Measurements from ENCODE around the gene ESYT3.
A peak's percentile ranks its signal among the peaks of the same experiment; 100 is the strongest.

Gene ESYT3, protein sequence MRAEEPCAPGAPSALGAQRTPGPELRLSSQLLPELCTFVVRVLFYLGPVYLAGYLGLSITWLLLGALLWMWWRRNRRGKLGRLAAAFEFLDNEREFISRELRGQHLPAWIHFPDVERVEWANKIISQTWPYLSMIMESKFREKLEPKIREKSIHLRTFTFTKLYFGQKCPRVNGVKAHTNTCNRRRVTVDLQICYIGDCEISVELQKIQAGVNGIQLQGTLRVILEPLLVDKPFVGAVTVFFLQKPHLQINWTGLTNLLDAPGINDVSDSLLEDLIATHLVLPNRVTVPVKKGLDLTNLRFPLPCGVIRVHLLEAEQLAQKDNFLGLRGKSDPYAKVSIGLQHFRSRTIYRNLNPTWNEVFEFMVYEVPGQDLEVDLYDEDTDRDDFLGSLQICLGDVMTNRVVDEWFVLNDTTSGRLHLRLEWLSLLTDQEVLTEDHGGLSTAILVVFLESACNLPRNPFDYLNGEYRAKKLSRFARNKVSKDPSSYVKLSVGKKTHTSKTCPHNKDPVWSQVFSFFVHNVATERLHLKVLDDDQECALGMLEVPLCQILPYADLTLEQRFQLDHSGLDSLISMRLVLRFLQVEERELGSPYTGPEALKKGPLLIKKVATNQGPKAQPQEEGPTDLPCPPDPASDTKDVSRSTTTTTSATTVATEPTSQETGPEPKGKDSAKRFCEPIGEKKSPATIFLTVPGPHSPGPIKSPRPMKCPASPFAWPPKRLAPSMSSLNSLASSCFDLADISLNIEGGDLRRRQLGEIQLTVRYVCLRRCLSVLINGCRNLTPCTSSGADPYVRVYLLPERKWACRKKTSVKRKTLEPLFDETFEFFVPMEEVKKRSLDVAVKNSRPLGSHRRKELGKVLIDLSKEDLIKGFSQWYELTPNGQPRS

DNA sequence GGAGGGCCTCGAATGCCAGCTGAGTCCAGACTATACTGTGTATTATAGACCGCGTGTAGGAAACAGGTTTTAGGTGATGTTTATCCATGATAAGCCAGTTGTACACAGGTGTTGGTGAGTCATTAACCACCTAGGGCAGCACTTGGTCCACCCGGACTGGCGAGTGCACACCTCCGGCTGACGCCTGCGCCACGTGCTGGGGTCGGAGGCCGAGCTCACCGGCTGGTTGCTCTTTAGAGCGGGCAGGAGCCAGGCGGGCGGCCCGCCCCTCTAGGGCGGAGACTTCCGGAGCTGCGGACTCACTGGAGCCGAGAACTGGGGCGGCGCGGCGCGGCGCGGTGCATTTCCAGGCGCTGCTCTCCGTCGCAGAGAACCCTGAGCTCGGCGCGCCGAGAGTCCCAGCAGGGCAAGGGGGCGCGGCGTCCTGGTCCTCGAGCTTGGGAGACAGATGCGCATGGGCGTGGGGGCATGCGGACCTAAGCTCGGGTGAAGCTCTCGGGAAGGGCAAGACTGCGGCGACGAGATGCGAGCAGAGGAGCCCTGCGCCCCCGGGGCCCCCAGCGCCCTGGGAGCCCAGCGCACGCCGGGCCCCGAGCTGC lies at the start of gene ESYT3:
ESYT3 (plus strand) TSS at position 341 of the 599 bp plus-strand sequence; CDS start at position 524, 183 bp downstream.
- DNase-seq, result peak; percentile 67

DNA sequence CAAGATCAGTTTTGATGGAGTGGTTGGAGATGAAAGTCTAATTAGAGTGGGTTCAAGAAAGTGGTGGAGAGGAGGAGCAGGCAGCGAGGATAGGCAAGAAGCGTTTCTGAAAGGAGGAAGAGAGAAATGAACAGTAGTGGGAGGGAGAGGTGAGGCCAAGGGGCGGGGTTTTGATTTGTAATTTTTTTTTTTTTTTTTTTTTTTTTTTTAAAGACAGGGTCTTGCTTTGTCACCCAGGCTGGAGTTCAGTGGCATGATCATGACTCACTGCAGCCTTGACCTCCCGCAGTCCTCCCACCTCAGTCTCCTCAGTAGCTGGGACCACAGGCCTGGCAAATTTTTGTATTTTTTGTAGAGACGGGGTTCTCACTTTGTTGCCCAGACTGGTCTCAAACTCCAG lies 49.4 kb upstream of the ESYT3 start:
- no peak for DNase-seq

DNA sequence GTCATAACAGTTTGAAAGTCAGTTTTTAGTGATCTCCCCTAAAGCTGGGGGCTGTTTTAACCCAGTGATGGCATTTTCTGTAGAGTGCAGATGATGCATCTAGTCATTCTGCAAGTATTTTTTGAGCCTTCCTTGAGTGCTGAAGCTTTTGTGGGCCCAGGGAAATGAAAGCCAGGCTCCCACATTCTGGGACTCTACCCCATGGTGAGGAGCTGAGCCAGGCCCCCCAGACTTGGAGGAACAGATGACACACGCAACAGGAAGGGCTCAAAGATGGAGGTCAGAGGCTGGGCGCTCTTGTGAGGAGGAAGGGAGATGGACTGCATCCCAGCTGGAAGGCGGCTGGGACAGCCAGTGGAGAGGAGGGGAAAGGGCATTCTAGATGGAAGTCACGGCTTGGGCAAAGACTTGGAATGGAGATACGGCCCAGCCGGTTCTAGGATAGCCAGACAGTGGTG lies 45.2 kb upstream of the ESYT3 start:
- DNase-seq, result peak; percentile 14

DNA sequence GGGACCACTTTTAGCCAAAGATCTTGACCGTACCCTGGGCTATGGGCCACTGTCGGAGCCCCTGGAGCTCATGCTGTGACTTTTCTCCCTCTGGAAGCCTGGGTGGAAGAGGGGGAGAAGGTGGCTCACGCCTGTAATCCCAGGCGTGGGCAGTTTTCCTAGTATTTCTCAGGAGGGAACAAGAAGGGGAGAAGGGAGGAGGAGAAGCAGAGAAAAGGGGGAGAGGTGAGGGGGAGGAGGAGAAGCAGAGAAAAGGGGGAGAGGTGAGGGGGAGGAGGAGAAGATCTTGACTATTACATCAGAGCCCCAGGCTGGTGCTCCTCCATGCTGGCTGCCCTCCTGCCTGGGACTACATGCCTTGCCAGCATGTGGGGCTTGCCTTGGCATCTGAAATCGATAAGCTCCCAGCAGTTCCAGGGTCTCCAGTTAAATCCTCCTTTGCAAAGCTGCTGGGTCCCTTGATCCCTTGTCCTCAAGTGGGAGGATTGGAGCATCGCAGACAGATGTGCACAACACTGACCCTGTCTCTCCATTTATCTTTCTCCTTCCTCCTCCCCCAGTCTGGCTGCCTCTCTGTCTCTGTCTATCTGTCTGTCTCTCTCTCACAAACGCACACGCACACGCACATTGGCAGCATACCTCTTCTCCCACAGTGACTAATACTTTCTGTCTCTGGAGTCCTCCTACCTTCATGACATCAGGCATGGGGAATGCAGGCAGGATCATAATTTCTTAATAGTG lies 44.4 kb upstream of the ESYT3 start:
- peak; percentile 95 for DNase-seq

DNA sequence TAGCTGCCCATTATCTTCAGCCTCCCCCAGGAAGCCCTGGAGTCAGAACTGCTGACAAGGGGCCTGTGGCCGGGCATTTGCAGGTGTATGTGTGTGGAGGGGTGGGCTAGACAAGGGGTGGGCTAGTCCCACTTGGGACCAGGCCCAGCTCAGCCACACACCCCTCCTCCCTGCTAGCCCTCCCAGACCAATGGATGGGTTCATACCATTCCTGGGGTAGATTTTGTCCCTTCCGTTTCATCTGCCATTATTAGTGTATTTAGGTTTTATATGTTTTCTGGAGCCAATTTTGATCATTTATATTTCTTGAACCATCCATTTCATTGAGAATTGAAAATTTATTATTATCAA lies 43.9 kb upstream of the ESYT3 start:
- DNase-seq, result no peak

DNA sequence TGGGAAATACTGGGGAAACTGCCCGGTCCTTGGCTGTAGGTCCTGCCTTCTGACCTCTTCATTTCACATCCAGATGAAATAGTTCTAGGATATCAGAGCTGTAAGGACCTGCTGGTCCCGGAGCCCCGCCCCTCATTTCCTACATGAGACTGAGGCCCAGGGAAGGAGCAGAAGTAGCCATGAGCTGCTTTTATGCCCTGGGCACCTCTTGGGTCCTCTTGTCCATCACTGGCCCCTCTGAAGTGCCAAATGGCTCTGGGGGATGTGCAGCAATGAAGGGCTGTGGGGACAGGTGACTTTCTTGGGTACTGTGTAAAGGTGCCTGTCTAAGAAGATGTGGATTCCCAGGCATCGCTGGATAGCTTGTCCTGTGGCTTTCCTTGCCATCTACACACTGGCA lies 40.3 kb upstream of the ESYT3 start:
- no peak for DNase-seq

DNA sequence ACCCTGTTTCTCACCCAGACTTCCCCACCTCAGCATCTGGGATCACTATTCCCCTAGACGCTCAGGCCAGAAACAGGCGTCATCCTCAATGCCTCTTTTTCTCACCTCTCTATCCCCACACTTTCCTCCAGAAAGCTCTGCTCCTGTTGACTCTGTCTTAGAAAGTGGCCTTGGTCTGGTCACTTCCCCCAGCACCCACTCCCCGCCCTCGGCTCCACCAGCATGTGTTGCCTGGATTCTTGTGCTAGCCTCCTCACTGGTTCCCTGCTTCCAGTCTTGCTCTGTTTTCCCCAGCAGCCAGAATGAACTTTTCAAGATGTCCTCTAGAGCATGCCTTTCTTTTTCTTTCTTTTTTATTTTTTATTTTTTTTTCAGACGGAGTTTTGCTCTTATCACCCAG lies 39.7 kb upstream of the ESYT3 start:
- no peak for DNase-seq

DNA sequence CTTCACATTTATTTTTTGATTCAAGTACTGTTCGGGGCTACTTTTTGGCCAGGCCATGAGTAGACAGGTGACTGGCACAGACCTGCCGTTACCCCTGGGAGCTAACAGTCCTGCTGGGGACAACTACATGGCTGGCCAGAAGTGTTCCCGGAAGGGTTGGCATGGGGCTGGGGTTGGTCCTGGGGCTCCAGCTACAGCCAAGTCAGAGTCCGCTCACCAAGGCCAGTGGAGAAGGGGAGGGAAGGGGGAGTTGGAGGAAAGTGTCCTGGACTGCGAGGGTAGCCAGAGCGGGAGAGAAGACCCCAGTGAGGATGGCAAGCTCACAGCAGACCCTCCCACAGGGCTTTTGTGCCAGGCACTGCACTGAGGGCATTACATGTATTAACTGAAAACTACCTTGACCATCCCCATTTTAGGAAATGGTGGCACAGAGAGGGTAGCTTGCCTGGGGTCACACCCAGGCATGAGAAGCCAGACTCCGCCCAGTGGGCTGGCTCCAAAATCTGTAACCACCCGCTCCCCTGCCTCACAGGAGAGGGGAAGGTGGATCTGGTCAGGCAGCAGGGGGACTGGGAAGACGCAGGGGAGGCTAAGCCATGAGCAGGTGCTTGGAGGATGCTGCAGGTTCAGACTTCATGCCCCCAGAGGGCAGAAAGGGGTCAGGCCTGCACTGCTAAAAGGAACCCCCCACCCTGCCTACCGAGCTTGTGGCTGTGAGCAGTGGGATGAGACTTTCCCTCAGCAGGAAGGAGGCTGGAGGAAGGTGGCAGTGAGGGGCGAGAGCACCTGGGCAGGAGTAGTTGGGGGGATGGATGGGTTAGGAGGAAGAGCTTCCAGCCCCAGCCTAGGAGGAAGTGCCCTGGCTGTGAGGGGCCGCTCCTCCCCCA lies 38.3 kb upstream of the ESYT3 start:
- no peak for DNase-seq

DNA sequence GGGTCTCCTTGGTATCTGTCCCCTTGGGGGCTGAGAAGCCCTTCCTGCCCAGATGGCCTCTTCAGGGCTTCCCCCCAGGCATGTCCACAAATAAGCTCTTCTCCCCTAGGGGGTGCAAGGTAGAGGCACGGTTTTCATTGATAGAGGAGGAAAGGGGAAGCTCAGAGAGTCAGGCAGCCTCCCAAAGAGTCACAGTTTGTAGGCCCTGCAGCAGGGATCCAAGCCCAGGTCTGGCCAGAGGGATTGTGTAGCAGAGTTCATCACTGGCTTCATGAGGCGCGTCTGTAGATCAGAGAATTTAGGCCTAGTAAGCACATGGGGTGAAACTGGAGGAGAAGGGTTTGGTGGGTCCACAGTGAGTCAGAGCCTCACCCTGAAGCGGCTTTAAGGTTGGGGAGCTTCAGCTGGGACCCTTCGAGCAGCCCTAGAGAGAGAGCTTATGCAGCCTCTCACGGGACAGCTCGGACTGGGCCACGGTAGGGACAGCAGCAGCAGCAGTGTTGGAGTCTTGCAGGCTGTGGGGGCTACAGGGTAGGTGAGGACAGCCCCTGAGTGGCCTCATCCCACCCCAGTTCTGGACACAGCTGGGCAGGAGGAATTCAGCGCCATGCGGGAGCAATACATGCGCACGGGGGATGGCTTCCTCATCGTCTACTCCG lies 37.5 kb upstream of the ESYT3 start:
- no peak for DNase-seq

DNA sequence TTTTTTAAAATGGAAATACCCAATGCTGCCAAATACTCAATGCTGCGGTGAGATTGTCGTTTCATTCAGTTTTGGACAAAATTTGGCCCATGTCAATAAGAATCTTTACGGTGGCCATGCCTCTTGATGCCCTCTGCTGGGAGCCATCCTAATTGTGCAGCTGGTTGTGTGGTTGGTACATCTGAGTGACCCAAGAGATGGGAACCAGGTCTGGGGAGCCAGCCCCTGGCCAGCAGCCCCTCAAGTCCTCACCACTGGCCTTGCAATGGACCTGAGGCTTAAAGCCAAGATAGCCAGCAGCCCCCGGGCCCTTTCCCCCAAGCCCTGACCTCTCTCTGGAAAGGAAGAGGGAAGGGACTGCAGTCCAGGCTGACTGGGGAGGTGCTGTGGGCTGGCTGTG lies 36.4 kb upstream of the ESYT3 start:
- no peak for DNase-seq

DNA sequence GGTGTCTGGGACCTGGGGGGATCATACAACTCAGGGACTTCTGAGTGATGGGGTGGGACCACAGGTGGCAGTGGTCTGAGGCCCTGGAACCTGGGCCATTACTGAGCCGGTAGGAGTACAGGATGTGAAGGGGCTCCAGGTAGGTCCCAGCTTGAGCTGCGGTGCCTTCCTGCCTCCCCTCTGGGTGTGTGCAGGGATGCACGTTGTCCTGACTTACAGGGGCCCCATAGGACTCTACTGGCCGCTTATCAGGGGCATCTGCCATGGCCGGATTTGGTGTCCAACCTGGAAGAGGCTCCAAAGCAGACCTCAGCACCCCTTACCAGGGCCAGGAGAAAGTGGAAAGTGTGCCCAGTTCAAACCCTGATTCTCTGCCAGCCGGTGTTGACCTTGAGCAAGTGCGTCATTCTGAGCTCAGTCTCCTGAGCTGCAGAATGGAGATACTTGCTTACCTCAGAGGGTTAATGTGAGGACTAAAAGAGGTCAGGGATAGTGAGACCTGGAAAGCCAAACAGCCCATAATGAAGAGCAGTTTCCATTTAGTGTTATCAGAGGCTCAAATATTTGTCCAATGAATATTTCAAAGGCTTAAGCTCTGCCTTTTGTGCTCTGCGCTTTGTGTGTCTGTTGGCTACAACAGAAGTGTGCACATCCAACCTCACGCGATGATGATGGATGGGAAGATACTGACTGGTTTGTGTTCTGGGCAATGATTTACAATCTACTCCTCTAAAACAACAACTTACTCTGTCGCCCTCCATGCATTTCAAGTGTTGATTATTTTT lies 35.4 kb upstream of the ESYT3 start:
- no peak for DNase-seq

DNA sequence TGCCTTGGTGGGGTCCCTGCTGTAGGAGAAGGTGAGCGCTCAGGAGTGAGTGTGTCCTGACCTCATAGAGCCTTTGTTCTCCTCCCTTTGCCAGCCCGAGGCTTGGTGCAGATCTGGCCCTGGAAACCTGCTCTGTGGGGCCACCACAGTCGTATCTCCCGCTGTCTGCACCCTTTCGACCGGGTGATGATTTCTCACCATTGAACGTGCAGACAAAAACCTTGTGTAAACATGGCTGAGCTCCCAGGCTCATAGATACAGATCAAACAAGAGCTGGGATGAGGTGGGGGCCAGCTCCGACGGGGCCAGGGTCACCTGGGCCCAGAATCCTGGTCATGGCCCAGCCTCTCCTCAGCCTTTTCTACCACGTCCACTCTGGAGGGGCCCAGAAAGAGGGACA lies 34.6 kb upstream of the ESYT3 start:
- DNase-seq, result no peak

DNA sequence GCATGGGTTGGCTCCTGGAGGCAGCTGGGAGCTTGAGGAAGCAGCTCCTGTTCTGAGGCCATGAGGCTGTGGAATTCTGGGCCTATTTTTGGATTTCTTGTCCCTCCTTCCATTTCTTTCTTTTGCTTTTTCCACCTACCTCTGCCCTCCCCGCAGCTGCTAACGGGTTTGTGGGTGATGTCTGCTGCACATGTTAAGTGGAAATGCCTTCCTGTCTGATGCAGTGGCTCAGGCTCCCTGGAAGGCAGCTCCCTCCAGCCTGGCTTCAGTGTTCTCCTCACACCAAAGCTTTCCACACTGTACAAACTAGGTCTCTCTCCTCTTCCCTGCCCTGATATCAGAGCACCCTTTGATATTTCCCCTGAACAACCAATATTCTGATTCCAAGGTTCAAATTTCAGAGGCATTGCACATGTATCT lies 33.8 kb upstream of the ESYT3 start:
- no peak for DNase-seq

DNA sequence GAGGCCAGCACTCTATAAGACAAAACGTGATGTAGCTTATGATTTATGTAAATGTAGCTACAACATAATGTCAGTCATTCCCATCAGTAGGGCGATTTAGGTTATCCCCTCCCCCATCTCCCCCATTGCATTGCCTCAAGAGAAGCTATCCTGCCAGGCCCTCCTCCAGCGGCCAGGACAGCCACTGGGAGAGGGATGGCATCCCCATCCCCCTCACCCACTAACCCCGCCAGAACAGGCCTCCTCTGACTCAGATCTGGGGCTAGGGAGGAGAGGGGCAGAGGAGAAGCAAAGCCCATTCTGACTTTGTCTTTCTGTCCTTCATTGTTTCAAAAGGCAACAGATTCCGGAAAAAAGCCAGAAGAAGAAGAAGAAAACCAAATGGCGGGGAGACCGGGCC lies 32.6 kb upstream of the ESYT3 start:
- DNase-seq, result no peak

DNA sequence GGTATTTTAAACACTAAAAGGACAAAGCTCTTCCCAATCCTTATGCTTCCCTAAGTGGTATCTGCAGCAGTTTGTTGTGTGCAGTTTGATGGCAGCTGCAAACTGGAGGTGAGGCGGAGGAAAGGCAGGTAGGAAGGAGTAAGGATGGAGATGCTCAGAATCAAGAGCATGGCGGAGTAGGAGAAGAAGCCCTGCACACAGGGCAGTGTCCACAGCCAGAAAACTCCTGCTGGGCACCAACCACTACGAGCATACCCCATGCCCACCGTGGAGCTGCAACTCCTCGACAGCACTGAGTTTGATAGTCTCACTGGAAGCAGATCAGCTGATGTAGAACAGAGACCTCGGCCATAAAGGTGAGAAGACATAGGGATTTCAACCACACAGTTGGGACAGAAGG lies 30.3 kb upstream of the ESYT3 start:
- no peak for DNase-seq

DNA sequence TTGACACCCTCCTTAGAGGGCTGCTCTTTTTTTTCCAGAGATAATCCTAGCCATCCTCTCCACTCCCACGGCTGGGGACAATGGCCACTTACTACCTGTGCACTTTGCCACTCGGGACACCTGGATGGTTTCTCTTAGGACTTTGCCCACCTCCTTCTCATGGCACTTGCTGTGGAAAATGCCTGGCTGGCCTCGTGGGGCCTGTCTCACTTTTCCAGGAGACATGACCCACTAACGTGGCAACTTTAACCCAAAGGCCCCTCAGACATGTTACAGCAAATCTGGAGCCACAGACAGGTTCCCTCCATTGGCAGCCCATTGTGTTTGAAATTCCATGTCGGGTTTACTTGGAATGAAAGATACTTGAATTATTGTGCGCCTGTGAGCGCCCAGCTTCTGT lies 29.4 kb upstream of the ESYT3 start:
- DNase-seq, result no peak

DNA sequence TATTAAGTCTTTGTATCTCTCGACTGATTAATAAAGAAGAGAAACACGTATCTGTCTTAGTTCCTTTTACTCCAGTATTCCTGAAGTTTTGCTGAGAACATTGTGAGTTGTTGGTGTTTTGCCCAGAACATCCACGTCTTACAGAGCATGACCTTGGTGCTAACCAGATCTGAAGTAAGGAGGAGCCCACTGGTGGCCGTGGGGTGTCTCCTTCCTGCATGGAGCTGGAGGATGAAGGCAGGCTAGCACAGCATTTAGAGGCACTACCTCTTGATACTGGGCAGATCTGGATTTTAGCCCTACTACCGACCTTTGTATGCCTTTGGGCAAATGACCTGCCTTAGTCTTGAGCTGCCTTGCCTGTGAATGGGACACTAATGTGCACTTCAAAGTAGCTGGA lies 28.9 kb upstream of the ESYT3 start:
- no peak for DNase-seq

DNA sequence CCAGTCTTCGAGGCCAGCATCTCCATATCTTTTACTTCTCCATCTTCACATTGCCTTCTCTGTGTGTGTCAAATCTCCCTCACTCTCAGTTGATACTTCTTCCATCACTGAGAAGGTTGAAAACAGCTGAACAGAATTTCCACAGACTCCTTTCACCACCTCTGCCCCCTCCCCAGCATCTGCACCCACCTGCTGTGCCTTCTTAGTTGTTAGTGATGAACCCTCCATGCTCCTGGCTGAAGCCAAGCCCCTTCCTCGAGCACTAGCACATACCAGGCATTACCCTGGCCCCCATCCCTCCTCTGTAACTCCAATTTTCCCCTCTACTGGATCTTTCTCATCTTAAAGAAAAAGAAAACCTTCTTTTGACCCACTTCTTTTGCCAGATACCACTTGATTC lies 27.8 kb upstream of the ESYT3 start:
- no peak for DNase-seq

DNA sequence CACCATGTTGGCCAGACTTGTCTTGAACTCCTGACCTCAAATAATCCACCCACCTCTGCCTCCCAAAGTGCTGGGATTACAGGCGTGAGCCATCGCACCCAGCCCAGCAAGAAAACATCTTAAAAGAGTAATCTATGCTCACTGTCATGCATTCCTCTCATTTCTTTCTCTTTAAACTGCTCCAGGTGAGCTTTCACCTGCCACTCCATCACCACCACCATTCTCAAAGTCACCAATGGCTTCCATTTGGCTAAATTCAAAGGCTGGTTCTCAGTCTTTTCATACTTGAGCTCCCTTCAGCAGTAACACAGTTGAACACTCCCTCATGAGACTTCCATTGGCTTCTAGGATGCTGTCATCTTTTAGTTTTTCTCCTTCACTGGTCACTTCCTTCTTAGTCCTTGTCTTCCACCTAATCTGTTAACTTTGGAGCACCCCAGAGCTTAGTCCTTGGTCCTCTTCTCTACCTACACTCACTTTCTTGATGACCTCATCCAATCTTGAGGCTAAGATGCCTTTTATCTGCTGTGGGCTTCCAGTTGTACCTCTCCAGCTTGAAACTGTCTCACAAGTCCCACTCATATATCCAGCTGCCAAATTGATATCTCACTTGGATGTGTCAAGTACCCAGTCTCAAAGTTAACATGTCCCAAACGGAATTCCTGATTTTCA lies 27.0 kb upstream of the ESYT3 start:
- no peak for DNase-seq
